Activated CD4-positive, alpha-beta T cell treated with anti-CD3 and anti-CD28 coated beads for 48 hours (primary cell): ENCODE results near the gene EIF4E3.

ENCODE experiments used
- DNase-seq: peaks from one replicate; pipeline ENCODE4 v3.0.0-alpha.2; 2020

EIF4E3 gene

DNA sequence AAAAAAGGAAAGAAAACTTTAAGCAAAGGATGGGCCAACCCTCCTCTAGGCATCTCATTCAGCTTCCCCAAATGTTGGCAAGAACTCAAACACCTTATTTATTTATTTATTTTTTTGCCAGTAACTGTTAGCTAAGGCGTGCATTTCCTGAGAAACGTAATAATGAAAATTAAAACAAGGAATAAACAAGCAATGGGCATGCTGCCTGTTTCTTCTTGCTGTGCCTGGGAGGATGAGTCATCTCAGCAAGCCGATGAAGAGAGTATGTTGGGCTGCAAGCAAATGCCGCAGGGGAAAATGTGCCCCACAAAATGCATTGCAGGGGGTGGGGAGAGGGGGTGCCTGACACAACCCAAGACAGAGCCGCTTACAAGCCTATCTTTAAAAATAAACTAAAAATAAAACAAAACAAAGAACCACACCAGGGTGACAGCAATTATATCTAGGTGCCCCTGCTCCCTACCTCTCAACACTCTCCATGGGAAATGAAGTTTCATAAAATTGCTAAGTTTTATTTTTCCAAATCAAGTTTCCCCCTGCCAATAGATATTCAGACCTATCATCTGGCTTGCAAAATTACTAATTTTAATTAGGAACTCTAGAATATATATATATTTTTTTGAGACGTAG is 40.3 kb downstream of the EIF4E3 start:
- DNase-seq: no peak

DNA sequence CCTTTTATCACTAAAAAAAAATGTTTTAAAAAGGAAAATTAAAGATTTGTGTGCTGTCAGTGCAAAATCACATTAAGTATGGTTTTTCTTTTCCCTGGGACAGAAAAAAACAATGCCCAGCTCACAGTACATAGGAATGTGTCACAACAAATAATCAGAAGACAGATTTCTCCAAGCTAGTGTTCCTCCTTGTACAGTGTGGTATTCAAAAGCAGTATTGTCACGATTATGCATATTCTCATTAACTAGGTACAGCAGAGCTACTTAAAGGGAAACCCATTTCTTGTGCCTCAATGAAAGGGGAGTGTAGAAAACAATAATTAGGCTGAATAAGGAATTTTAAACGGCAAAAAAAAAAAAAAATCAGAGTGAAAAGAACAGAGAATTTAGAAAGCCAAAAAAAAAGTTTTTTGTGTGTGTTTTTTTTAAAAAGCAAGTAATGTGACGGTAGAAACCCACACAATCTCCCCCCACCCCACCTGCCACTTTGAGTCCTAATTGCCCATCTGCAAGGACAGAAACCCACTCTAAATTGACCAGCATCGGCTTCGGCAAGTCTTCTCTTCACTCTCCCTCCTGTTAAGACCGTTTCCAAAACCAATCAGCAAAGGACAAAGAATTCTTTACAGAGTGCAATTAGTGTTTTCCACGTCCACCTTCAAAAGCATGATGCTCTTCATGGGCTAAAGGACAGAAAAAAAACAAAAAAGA is 41.0 kb downstream of the EIF4E3 start:
- no peak for DNase-seq

DNA sequence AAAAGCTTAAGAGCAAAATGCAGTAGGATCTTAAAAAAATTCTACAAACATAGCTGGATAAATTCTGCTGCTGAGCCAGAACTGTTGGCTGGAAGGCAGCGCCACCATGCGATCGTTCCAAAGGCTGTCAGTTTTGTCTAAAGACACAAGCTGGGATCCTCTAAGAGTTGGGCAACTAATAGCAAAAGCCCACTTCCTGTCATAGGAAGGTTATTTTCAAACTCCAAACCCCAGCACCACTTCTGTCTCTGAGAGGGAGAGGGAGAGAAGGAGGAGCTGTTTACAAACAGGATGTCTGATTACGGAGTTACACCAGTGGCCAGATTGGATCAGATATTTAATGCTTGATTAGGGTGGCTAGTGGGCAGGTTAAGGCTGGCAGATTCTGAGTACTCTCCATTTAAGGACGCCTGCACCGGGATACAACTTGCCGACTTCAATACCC is 44.0 kb downstream of the EIF4E3 start:
- DNase-seq: peak; percentile 64

DNA sequence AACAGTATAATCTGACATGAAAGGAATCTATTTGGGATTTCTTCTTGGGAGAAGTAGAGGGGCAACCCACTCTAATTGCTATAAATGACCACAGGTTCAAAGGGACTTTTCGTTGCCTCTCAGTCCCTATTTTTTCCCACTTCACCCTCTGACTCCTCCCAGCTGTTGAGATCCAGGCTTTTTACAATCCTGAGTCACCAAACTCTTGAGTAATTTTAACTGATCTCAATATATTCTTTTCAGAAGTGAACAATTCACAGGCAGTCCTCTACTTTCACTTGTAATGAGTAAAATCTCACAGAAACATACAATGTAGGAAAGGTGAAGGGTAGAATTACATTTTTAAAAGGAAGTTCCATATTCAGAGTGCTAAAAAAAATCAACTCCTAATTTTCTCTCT is 44.6 kb downstream of the EIF4E3 start:
- no peak for DNase-seq

DNA sequence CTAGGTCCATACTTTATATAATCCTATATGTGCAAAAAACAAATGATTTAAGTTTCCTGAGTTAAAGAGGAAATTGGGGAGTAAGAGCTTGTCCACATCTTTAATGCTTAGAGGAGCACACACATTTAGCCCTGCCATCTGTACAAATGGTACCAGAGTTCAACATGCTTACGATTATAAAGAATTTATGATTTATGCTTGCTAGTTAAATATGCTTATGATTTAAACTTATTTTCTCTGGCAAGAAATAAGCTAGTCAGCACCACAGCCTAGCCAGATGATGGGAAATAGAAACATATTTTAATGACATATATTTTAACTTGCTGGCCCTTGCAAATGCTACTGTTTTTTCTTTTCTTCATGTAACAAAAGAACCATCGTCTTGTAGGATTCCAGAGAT is 48.3 kb downstream of the EIF4E3 start:
- DNase-seq: no peak

DNA sequence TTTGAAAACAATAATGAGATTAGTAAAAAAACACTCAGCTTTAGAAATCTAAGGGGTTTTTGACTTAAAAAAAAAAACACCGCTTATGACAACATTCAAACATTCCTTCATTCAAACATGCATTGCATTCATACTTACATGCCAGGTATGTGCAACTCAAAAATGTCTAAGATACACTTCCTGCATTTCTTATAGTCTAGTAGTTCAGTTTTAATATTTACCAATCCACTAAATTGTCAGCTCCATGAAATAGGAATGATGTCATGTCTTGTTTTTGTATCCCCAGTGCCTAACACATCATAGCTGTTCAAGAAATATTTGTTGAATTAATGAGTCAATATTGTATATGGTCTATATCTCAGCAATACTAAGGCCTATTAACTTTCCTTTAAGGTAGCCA is 51.7 kb downstream of the EIF4E3 start:
- no peak for DNase-seq

DNA sequence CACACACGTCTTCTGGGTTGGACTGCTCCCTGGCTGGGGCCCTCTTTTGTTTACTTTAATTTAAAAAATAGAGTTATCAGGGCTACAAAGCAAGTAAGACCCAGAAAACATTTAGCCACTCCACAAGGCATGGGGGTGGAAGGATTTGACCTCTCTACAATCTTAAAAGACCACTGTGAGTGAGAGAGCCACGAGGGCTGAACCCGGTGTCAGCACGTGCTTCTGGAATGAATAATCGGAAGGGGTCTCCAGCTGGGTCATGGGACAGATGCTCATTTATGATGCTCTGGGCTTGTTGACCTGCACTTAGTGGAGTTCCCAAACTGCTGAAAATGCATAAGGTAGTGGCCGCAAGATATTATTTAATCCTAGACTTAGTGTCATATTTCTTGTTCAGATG is 52.4 kb downstream of the EIF4E3 start:
- DNase-seq: no peak

DNA sequence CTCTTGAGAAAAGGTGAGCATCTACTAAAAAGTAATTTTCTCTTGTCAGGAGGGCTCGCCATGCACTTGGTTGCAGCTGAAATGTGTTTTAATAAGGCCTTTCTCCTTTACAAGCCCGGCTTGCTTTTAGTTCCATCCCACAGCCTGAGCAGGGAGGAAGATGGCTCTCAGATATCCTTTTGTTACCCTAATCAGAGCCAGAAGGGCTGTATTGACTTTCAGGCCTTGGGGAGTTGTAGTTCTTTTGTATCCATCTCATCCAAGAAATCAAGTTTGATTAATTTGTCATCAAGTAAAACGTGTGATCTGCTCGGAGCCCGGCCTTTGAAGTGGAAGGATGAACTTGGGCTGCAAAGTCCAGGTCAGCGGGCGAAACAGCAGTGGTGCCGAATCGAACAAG is 52.9 kb downstream of the EIF4E3 start:
- DNase-seq: no peak

DNA sequence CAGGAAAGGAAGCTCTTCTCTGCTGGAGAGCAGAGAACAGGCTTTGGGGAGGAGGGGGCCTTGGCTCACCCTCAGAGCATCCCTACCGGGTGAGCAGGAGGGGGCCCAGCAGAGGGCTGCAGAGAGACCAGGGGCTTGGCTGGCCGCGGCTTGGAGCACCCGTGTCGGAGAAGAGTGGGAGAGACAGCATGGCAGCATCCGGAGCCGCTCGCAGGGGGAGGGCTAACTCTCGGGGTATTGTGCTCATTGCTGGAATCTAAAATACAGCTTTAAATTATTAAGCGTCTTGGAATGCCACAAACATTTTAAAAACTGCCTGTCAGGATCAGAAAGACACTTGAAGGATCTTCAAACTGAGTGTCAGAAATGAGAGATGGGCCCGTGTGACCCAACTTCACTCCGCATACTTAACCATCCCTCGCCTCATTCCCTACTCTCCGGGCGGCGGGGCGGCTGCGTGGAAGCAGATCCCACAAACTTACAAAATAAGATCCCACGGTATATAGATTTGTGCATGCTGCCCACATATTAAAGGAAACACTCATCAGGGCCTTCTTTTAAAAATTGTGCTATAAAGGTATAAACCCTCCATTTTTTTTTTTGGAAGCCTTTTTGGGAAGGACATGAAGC is 53.9 kb downstream of the EIF4E3 start:
- no peak for DNase-seq

DNA sequence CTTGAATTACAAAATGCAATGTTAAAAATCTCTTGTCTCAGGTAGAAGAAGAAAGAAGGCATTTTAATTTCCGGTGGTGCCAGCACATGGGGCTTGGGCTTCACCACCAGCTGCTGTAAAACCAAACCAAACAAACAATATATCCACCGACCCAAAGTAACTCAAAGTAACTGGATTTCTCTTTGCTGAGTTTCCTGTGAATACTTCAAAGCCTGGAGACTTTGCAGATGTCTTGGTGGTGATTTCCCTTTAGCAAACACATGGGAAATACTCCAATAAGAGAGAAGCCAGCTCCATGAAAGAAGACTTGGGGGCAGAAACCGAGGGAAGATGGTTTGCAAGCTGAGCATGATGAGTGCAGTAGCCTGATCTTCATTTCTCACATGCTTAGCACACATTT is 62.6 kb downstream of the EIF4E3 start:
- DNase-seq: no peak

DNA sequence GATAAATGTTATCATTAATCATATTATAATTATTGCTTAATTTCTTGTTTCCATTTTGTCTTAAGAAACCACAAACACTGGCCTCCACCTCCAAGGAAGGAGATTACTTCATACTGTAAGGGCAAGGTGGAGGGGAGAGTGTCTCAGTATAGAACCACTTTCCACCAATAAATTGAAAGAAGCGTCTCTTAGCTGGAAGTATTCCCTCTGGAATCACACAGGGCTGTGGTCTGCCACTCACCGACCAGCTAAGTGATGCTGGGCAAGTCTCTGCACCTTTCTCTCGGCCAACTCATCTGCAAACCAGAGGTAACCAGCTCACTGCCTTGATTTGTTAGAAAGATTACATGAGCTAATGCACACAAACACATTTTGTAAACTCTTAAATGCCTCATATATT is 63.1 kb downstream of the EIF4E3 start:
- no peak for DNase-seq

DNA sequence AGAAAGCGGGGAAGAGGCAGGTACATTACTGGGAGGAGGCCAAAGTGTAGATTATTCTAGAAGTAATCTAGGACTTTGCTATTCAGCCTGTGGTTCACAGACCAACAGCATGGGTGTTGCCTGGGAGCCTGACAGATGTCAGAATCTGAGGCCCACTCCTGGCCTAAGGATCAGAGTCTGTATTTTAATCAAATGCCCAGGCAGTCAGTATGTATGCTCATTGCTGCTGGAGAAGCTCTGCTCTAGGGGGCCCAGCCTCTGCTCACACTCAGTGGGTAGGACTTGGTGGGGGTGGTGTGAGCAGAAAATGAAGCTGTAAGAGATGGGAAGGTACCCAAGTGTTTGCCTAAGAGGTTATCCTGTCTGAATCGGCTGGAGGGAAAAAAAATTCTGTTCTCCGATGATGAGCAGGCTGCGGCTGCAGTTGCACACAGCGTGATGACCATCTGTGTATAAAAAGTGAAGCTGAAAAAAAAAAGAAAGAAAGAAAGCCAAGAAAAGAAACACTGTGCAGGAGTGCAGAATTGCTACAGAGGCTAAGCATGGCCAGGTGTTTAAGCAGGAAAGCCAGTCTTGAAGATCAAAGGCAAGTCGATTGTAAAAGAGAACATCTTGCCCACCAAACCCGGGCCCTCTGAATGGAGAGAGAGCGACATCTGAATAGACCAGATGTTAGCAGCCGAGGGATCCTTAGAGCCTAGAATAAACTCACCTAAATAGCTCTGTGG is 65.2 kb downstream of the EIF4E3 start:
- DNase-seq: no peak

DNA sequence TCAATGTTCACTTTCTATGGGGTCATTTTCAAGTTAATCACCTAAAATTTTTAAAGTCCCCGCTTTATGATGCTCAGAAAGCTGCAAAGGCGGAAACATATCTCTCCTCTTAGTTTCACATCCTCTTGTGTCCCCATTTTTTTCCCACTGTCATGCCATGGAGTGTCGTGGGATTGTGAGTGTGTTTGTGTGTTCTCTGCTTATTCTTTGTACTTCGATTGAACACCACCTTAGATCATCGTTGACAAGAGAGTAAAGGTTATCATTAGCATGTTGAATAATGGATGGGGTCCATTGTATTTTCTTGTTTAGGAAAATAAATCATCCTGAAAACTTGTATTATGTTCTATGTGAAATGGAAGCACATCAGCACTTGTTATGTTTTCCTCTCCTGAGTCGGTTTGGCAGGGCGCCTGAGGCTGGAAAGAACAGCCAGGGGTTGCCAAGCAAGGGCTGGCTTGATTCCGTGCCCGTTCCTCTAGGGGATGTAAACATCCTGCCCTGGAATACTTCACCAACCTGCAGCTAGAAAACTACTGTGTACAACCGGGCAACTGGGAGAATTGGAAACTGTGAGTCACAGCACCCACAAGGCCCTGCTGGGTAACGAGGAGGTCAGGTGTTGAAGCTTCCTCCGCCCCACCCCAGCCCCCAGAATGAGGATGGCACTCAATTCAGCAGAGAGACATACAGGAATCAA is 67.2 kb downstream of the EIF4E3 start:
- peak; percentile 17 for DNase-seq

DNA sequence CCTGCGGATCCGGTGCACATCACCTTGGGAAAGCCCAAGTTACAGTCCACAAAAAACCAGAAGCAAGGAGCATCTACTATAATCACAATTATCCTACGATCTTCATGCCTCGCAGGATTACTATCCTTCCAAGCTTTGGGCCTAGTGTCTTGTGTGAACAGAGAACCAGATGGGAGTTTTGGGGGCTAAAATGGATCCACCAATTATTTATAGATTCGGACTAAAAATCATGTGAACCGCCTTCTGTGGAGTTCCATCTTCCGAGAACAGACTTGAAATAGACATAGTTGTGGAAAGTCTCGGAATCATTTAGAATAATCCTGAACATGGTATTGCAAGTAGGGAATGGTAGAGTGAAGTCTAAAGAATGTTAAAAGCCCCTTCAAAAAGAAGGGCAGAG is 70.1 kb downstream of the EIF4E3 start:
- no peak for DNase-seq

DNA sequence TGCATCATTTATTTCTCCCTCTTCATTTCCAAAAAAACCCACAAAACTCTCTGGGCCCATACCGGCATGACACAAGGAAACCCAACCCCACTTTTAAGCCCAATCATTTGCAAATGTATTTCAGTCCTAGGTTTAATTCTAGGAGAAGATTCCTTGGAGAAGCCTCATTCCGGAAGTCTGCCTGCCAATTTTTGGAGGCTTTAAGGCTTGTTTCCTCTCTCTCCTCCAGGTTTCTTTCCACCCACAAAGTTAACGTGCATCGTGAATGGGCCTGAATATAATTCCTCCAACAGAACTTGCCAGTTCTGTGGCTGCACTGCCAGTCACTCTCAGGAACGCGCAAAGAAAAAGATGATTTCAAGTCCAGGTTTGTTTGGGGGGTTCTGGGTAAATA is 71.8 kb downstream of the EIF4E3 start:
- no peak for DNase-seq

DNA sequence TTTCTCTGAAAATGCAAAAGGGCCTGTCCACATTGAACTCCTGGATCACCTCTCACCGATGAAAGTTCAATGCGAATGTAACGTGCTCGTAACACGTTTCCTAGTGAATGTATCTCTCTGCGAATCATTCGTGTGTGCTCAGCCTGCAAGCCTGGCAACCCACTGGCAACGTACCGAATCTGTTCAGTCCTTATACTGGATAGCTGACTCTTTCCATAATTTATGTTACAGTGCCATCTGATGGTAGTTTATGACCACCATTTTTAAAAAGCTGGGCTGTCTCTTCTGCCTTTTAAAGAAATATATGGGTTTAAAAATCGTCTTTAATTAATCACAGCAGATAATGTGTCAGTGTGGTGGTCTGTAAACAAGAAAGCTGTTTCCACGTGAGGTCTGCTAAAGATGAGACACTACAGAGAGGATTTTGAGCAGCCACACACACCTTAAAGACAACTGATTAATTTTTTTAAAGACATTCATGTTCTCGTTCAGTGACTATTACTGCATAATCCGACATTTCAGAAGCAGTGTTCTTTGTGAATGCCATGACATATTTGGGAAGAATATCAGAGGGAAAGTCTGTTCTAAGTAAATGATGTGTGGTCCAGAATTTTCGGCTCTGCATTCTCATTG is 72.3 kb downstream of the EIF4E3 start:
- peak; percentile 46 for DNase-seq

DNA sequence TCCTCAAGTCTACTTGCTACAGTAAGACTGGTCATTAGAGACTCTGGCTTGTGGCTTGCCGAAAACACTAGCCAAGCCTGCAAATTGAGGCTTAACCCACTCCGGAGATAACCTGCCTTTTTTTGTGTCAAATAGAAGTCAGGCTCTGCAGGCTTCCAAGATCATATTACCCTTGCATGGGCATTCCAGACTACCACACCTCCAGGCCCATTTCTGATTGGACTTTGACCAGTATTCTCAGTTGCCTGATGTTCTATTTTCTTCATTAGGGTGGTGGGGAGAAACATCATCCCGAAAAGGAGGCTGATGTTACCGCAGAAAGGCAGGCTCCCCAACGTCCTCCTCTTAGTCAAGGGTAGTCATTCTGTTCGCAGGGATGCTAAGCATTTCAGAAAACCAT is 73.6 kb downstream of the EIF4E3 start:
- DNase-seq: no peak

DNA sequence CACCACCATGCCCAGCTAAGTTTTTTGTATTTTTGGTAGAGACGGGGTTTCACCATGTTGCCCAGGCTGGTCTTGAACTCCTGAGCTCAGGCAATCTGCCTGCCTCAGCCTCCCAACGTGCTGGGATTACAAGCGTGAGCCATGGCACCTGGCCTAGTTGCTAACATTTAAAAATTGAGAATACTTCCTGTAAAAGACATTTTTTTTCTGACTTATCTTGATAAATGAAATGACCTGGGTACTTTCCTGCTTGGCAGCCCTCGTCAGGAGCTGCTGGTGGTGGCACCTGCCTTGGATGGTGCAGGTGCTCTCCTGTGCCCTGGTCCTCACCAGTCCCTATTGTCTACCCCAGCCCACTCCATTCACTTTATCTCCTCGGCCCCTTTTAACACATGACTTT is 74.8 kb downstream of the EIF4E3 start:
- DNase-seq: no peak

DNA sequence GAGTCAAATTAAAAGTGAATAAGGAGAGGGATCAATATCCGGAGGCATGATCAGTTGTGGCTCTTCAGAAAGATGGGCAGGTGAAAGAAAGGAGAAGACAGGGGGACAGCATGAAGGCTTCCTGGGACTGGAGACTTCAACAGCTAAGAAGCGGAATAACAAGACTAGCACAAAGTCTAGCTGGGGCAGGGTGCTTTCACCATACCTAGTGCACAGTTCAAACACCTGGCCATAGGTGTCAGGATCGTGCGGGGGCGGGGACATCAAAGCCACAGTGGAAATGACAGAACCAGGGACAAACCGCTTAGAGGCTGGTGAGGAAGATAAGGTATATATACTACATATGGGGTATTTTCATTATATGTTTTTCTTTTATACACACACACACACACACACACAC is 75.4 kb downstream of the EIF4E3 start:
- DNase-seq: no peak

DNA sequence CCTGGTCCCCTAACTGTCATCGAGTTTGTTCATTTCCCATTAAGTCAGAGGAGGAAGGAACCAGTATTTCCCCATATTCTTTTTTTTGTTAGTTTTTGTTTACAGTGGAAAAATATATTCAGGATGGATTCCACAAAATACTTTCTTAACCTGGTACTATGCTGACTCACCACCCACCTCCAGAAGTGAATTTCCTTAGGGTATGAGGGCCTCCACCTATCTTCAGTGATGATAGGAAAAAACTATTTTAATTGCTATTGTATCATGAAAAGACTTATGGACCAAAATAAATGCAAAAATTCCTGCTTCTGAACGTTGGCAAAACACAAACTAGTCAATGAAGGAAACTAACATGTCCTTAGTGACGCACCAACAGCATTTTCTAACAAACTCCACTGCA is 77.5 kb downstream of the EIF4E3 start:
- no peak for DNase-seq

DNA sequence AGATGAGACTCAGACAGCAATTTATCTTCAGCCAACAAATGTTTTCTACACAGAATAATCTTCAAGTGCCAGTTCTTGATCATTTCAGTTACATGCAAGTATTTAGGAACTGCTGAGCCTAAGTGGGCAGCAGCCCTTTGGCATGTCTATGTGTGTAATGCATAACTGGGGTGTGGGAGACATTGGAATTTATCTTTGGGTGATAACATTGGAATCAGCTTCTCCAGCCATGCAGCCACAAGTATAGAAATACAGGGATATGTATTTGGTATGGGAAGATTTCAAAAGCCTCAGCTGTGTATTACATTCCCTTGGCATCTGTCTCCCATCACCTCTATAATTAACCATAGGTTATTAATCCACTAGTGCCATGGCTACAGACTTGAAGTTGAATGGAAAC is 78.2 kb downstream of the EIF4E3 start:
- no peak for DNase-seq

DNA sequence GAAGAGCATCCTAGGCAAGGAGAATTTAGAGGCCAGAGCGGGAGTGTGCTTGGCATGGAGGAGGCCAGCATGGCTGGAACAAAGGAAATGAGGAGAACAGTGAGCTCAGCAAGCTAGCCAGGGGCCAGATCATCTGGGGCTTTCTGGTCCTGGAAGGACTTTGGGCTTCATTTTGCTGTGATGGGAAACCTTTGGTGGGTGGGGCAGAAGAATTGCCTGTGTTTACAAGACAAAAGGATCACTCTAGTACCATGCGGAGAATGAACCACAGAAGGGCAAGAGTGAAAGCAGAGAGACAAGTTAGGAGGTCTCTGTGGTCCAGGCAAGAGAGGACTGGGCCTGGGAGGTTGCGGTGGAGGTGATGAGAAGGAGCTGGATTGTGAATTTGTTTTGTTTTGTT is 80.1 kb downstream of the EIF4E3 start:
- DNase-seq: no peak

DNA sequence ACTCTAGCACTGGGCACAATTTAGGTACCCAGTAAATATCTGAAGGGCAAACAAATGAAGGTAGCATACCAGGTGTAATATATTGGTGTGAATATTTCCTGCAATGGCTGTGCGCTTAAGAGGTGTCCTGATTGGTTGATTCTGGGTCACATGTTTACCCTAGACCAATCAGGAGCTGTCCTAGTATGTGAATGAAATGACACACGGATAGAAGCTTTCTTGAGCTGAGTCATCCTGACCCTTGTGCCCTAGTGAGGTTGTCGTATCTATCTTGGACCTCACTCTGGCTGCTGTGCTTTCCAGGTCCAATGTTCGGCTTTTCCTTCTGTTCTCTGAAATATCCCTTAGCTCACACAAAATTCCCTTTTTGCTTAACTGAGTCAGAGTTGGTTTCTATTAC is 83.5 kb downstream of the EIF4E3 start:
- DNase-seq: peak; percentile 7
